Head of caudate nucleus (tissue), 42 donors: Measurements from ENCODE around the gene FBL.
A peak's percentile ranks its signal among the peaks of the same experiment; 100 is the strongest.
"Not testable (repeated sequence)": the region's sequence is repeated elsewhere in the genome, so short reads cannot be mapped to it uniquely, and the experiment has no call there.

Source experiments
- DNase-seq, 42 donors: peaks; one replicate each; pipeline versions ENCODE4 v3.0.0 to v3.0.0-alpha.2; 2020 to 2021; ENCODE audit warnings: mixed read lengths in 7 of 42
- intact Hi-C: fragments of 100-400 bp; cut with DNase I; formaldehyde crosslinking; loops from one replicate; pipeline ENCODE4 v1.15.0; 2022

Gene FBL

GRCh38 chr19:39811064-39811463 is 35.1 kb downstream of the FBL start:
- DNase-seq = no peak
- intact Hi-C loops = no loop called here

- intact Hi-C loops = no loop called here
- no peak for DNase-seq
Measured at GRCh38 chr19:39810424-39810823, 35.8 kb downstream of the FBL start.

- no peak for DNase-seq
- intact Hi-C loops = no loop called here
Measured at GRCh38 chr19:39809368-39809767, 36.8 kb downstream of the FBL start.

GRCh38 chr19:39808688-39809087 is 37.5 kb downstream of the FBL start:
- intact Hi-C loops, DNase-seq: not testable (repeated sequence)

GRCh38 chr19:39807846-39808364 is 38.3 kb downstream of the FBL start:
- intact Hi-C loops = no loop called here
- DNase-seq = no peak

- no peak for DNase-seq
- intact Hi-C loops = no loop called here
Measured at GRCh38 chr19:39805104-39805503, 41.1 kb downstream of the FBL start.

- intact Hi-C loops = no loop called here
- peak in 11 of 42 donors; percentile 6 to 52 (median 27) for DNase-seq
Measured at GRCh38 chr19:39802958-39803357, 43.2 kb downstream of the FBL start.

- DNase-seq = no peak
- intact Hi-C loops = no loop called here
Measured at GRCh38 chr19:39797083-39797482, 49.1 kb downstream of the FBL start.

GRCh38 chr19:39796000-39796498 is 50.1 kb downstream of the FBL start:
- intact Hi-C loops = no loop called here

GRCh38 chr19:39795001-39795400 is 51.2 kb downstream of the FBL start:
- DNase-seq = no peak
- intact Hi-C loops = no loop called here

More at GRCh38 chr19:39796000-39796498, 50.1 kb downstream of the FBL start:
- DNase-seq = no peak

- peak; percentile 44 to 90 (median 76) for DNase-seq
- intact Hi-C loops = no loop called here
Measured at GRCh38 chr19:39792999-39793546, 53.1 kb downstream of the FBL start.

GRCh38 chr19:39788244-39788643 is 57.9 kb downstream of the FBL start:
- no peak for DNase-seq

More at GRCh38 chr19:39788244-39788643, 57.9 kb downstream of the FBL start:
- intact Hi-C loops = no loop called here
